ENCODE results near the gene STK39.
"Not testable (repeated sequence)": the region's sequence is repeated elsewhere in the genome, so short reads cannot be mapped to it uniquely, and the experiment has no call there.

Gene STK39

DNA sequence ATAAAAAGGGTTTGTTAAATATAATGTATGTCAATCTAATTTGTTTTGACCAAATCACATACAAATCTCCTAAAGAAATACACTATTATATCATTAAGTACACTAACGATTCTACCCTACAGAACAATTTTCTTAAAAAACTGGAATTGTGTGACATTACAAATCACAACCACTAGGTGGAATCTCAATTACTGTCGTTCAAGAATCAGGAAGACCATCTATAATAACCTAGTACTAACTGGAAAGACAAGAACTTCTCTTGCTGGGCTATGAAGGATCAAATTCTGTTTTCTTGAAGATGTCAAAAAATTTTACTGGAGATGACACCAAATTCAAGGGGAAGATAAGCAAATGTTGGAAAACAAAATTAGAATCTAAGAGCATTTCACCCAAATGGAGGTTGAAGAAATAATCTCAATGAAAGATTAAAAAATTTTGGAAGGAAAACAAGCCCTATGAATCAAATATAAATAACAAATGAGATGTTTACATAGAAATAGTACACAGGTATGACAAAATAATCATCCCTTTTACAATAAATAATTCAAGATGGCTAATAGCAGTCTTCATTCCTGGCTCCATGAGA lies 110.9 kb downstream of the STK39 start:
- DNase-seq (ENCODE audit: low read depth): no peak

GRCh38 chr2:168135630-168136029 lies 111.8 kb downstream of the STK39 start:
- DNase-seq (ENCODE audit: low read depth): no peak

DNA sequence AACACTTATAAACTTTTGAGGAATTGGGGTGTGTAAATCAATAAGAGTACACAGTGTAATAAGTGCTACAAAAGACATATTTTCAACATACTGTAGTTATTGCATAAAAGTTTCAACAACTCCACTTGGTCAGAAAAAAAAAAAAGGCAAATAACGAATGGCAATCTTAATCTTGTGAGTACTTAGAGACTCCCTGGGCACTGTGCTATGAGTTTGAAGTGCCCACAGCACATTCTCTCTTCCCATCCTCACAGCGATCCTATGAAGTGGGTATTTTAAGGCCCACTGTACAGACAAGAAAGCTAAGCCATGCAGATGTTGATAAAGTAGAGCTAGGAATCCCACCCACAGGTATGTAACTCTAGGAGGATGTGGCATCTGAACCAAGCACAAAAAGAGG lies 112.3 kb downstream of the STK39 start:
- no peak for DNase-seq (ENCODE audit: low read depth)

DNA sequence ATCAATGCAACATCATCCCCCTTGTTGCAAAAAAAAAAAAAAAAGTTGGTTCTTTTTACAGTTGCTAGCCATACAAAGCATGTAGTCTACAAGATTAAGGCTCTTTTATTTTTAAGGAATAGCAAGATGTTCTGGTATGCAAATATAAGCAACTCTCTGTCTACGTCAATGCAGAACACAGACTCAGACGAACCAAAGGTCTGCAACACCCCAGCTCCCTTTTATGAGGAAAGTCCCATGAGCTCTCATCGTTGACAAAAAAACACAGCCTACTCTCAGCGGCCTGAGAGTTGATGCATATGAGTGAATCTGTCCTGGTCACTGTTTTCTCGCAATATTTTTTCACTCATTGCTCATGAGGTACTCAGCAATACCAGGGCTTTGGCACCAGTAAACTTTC lies 112.9 kb downstream of the STK39 start:
- DNase-seq (ENCODE audit: low read depth): no peak

DNA sequence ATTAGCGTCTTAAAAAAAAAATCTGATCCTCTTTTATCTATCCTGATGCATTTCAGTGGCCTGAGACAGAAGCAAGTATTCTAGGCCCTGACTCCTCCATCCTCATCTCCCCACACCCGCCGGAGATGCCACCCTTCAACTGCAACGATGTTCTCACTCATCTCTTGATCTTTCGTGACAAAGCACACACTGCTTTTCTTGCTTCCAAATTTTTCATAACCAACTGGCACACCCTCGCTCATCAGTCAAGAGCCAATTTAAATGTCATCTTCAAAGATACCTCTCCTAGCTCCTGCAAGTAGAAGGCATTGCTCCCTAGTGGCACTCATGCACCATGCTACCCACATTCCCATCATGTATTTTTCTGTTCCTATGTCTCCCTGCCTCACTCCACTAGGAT lies 115.0 kb downstream of the STK39 start:
- no peak for DNase-seq (ENCODE audit: low read depth)

GRCh38 chr2:168130346-168130745 lies 117.0 kb downstream of the STK39 start:
- no peak for DNase-seq (ENCODE audit: low read depth)

- no peak for DNase-seq (ENCODE audit: low read depth)
Measured at GRCh38 chr2:168127371-168127770, 120.0 kb downstream of the STK39 start.

GRCh38 chr2:168122210-168122609 lies 125.2 kb downstream of the STK39 start:
- not testable (repeated sequence) for DNase-seq (ENCODE audit: low read depth)

DNA sequence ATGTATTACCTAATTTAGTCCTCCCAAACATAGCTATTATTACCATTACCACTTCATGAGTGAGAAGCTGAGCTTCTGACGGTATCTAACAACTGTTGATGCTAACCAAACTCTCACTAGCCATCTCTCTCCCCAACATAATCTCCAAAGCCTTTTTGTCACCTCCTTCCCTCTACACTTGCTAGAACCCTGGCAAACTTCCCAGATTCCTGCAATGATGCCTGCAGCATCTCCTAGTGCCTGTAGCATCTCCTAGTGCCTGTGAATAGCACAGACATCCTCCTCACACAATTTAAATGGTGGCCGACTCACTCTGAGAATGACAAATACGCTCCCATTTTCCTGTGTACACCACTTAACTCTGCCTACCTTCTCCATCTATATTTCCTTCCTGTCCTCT lies 126.7 kb downstream of the STK39 start:
- DNase-seq (ENCODE audit: low read depth): no peak

GRCh38 chr2:168120310-168120709 lies 127.1 kb downstream of the STK39 start:
- DNase-seq (ENCODE audit: low read depth): no peak

- DNase-seq (ENCODE audit: low read depth): no peak
Measured at GRCh38 chr2:168119515-168120141, 127.8 kb downstream of the STK39 start.

GRCh38 chr2:168118733-168119514 lies 128.5 kb downstream of the STK39 start:
- DNase-seq (ENCODE audit: low read depth): no peak

GRCh38 chr2:168116448-168116847 lies 130.9 kb downstream of the STK39 start:
- no peak for DNase-seq (ENCODE audit: low read depth)

- DNase-seq (ENCODE audit: low read depth): no peak
Measured at GRCh38 chr2:168114619-168115018, 132.8 kb downstream of the STK39 start.

DNA sequence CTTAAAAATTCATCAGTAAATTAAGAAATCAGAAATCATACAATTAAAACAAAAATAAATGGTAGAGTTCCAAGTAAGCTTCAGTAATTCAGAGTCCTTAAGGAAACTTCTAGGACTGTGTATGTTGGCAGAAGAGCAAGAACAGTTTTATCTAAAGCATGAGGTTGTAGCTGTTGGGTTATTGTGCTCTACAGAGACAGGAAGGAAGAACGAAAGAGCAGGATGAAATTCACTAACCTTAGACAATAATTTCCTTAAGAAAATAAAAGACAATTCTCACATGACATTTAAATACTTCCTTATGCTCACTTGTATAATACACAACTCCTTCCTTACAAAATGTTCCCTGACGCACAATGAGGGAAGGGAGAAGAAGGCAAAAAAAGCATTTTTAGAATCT lies 133.4 kb downstream of the STK39 start:
- DNase-seq (ENCODE audit: low read depth): no peak

DNA sequence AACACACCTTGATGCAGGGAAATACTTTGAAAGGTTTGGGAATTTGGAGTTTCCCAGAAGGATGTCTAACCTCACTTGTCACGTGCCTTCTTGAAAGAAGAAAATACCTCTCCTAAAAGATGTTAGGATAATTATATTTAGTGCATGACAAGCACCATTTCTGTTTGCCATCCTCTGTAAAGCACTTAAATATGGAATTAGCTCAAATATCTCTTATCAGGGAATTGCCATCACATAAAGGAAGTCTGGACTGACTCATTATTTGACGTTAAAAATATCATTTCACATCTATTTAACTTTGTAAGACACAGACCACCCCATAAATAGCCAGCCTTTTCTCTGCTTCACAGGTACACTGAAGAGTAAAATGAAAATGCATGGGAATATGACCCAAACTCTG lies 140.1 kb downstream of the STK39 start:
- DNase-seq (ENCODE audit: low read depth): no peak

GRCh38 chr2:168105127-168105683 lies 142.2 kb downstream of the STK39 start:
- no peak for DNase-seq (ENCODE audit: low read depth)

GRCh38 chr2:168097431-168097830 lies 150.0 kb downstream of the STK39 start:
- DNase-seq (ENCODE audit: low read depth): no peak

GRCh38 chr2:168096158-168096557 lies 151.2 kb downstream of the STK39 start:
- DNase-seq (ENCODE audit: low read depth): no peak

DNA sequence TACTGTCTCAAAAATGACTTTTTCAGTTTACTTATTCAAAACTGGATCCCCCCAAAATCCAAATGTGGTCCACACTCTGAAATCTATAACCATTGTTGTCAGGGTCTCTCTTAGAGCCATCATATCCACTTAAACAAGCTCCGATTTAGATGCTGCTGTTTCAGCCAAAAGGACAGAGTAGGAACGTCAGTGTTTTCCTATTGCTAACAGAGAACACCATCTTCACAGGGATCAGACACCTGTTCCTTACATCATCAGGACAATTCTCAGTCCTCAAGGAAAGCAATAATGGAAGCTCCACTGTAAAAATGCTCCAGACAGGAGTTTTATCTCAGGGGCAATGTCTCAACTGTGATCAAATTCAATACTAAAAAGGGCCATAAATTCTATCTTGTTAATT lies 155.4 kb downstream of the STK39 start:
- no peak for DNase-seq (ENCODE audit: low read depth)

- DNase-seq (ENCODE audit: low read depth): no peak
Measured at GRCh38 chr2:168090366-168091135, 156.8 kb downstream of the STK39 start.

- DNase-seq (ENCODE audit: low read depth): no peak
Measured at GRCh38 chr2:168089200-168089599, 158.2 kb downstream of the STK39 start.

Data from activated T-cell treated with anti-CD3 and anti-CD28 coated beads for 24 hours (primary cell).